GM12878 (cell line): ENCODE data around the gene PTGIS. TPM values are rescaled to one million over a fixed set of nuclear protein-coding genes. Genes with fewer than 3 reads are reported as not detected.

ENCODE experiments used
- ATAC-seq: fragments of 200-7000 bp; cut with Tn5 transposase; 3 replicates; pipeline ENCODE4 v1.9.1; 2020; ENCODE audit warnings: mild to moderate bottlenecking, moderate library complexity
- BruUV-seq: library from RNA; stranded (reverse); fragments of 400-500 nt; replicated peaks from 2 replicates; lab custom pipeline; 2021; lab: Mats Ljungman, UMichigan
- CTCF ChIA-PET: fragments of 300-600 bp; sonication (Branson Sonifier 250); formaldehyde crosslinking; extraction: SDS; loops from one replicate; lab custom pipeline; 2021; ENCODE audit warnings: inconsistent platforms; lab: Yijun Ruan, JAX
- POLR2A ChIA-PET: fragments of 350-600 bp; formaldehyde crosslinking; extraction: SDS; loops from one replicate; lab custom pipeline; 2021; ENCODE audit warnings: inconsistent platforms; lab: Charles Lee
- RAD21 ChIA-PET: fragments of 300-600 bp; sonication (Branson Sonifier 250); formaldehyde crosslinking; loops from one replicate; lab custom pipeline; 2023; ENCODE audit warnings: antibody characterized with exemption; ENCODE audit not compliant: unreplicated experiment; lab: Charles Lee
- SMC1A ChIA-PET: fragments of 300-600 bp; sonication (Branson Sonifier 250); formaldehyde crosslinking; loops from one replicate; lab custom pipeline; 2023; ENCODE audit not compliant: unreplicated experiment, uncharacterized antibody; lab: Charles Lee
- DNase-seq: peaks from one replicate; pipeline ENCODE4 v3.0.0-alpha.2; 2011; ENCODE audit warnings: low read depth, low spot score
- FAIRE-seq: peaks from 3 replicates; lab custom pipeline; 2011; peaks lifted over from hg19 to GRCh38; lab: Jason Lieb, UNC
- H2AFZ ChIP-seq: 2 replicates; pipeline ENCODE4 v1.6.0; 2011; ENCODE audit warnings: low read depth, low read length, control low read depth; ENCODE audit not compliant: control insufficient read depth
- H3K27ac ChIP-seq: 2 replicates; pipeline ENCODE4 v1.5.1; 2011; ENCODE audit warnings: control low read depth; ENCODE audit not compliant: control insufficient read depth, insufficient read depth
- H3K27me3 ChIP-seq, 2 experiments: replicated peaks in 1 of 2; 2 replicates each; pipeline versions ENCODE4 v1.6.0 to v1.6.1; 2011; ENCODE audit warnings: low read length in 1 of 2; ENCODE audit not compliant: control insufficient read depth in 2 of 2, insufficient read depth in 2 of 2
- H3K36me3 ChIP-seq, 2 experiments: 2 replicates each; pipeline ENCODE4 v1.5.1; 2011; ENCODE audit warnings: low read length in 1 of 2; ENCODE audit not compliant: control insufficient read depth in 2 of 2, insufficient read depth in 2 of 2
- H3K4me1 ChIP-seq: 2 replicates; pipeline ENCODE4 v1.6.1; 2011; ENCODE audit warnings: mild to moderate bottlenecking, low read length, moderate library complexity, mixed read lengths; ENCODE audit not compliant: control insufficient read depth, insufficient read depth
- H3K4me2 ChIP-seq: 2 replicates; pipeline ENCODE4 v1.6.0; 2011; ENCODE audit warnings: control low read depth; ENCODE audit not compliant: control insufficient read depth, insufficient read depth
- H3K4me3 ChIP-seq: fragments of 200-600 bp; sonication (generic); 2 replicates; pipeline ENCODE4 v1.5.1; 2016
- H3K79me2 ChIP-seq: 2 replicates; pipeline ENCODE4 v1.6.0; 2011; ENCODE audit warnings: low read length; ENCODE audit not compliant: control insufficient read depth, insufficient read depth
- H3K9ac ChIP-seq: 2 replicates; pipeline ENCODE4 v1.8.0; 2011; ENCODE audit warnings: low read length, control low read depth, mixed read lengths; ENCODE audit not compliant: control insufficient read depth, insufficient read depth
- H3K9me3 ChIP-seq: replicated peaks from 3 replicates; pipeline ENCODE4 v1.5.1; 2011; ENCODE audit warnings: mild to moderate bottlenecking, low read length; ENCODE audit not compliant: control insufficient read depth, insufficient read depth
- H4K20me1 ChIP-seq: 2 replicates; pipeline ENCODE4 v1.6.0; 2011; ENCODE audit not compliant: control insufficient read depth, insufficient read depth
- BACH1 ChIP-seq: fragments of 450-650 bp; IDR thresholded peaks from 2 replicates; pipeline ENCODE4 v1.6.1; 2017; ENCODE audit warnings: mild to moderate bottlenecking, borderline replicate concordance
- DPF2 ChIP-seq: fragments of 450-650 bp; IDR thresholded peaks from 2 replicates; pipeline ENCODE4 v1.6.1; 2017; ENCODE audit warnings: mild to moderate bottlenecking
- EP300 ChIP-seq, 2 experiments: fragments of 150-350 bp in 1 of 2; IDR thresholded peaks; 2 replicates each; pipeline ENCODE4 v1.6.1; 2011 to 2012; ENCODE audit warnings: low read depth in 2 of 2, low read length in 2 of 2, borderline replicate concordance in 1 of 2, improper control_type of control experiment in 1 of 2, inconsistent platforms in 1 of 2; ENCODE audit not compliant: control insufficient read depth in 1 of 2
- GABPA ChIP-seq: IDR thresholded peaks from 2 replicates; pipeline ENCODE4 v1.6.1; 2014; ENCODE audit warnings: antibody characterized with exemption, low read depth, mild to moderate bottlenecking, inconsistent platforms
- IRF3 ChIP-seq: fragments of 450-650 bp; IDR thresholded peaks from 2 replicates; pipeline ENCODE4 v1.6.1; 2014; ENCODE audit warnings: mild to moderate bottlenecking
- MAX ChIP-seq: IDR thresholded peaks from 2 replicates; pipeline ENCODE4 v1.6.1; 2012; ENCODE audit warnings: low read depth, low read length, improper control_type of control experiment
- MLLT1 ChIP-seq: fragments of 450-650 bp; IDR thresholded peaks from 2 replicates; pipeline ENCODE4 v1.6.1; 2016; ENCODE audit warnings: mild to moderate bottlenecking
- MYB ChIP-seq: fragments of 150-350 bp; IDR thresholded peaks from 2 replicates; pipeline ENCODE4 v1.6.1; 2014; ENCODE audit warnings: mild to moderate bottlenecking, low read depth, low read length, borderline replicate concordance
- NR2C2 ChIP-seq: IDR thresholded peaks from 2 replicates; pipeline ENCODE4 v1.6.1; 2011; ENCODE audit warnings: borderline replicate concordance, low read depth; ENCODE audit not compliant: control insufficient read depth, insufficient read length
- NRF1 ChIP-seq: conservative IDR thresholded peaks from 2 replicates; pipeline ENCODE4 v1.6.1; 2011; ENCODE audit warnings: mild to moderate bottlenecking, low read depth, low read length, improper control_type of control experiment
- RAD51 ChIP-seq: fragments of 450-650 bp; IDR thresholded peaks from 2 replicates; pipeline ENCODE4 v1.6.1; 2016; ENCODE audit warnings: moderate library complexity, mild to moderate bottlenecking, inconsistent platforms
- RB1 ChIP-seq: fragments of 450-650 bp; formaldehyde crosslinking; IDR thresholded peaks from 2 replicates; pipeline ENCODE4 v1.6.1; 2017; ENCODE audit warnings: mild to moderate bottlenecking, borderline replicate concordance
- RFX5 ChIP-seq: IDR thresholded peaks from 2 replicates; pipeline ENCODE4 v1.6.1; 2011; ENCODE audit warnings: low read depth, low read length, improper control_type of control experiment
- TARDBP ChIP-seq: IDR thresholded peaks from 2 replicates; pipeline ENCODE4 v1.6.1; 2016; ENCODE audit warnings: borderline replicate concordance
- TBL1XR1 ChIP-seq: IDR thresholded peaks from 2 replicates; pipeline ENCODE4 v1.6.1; 2012; ENCODE audit warnings: low read depth, low read length, improper control_type of control experiment
- ZNF24 ChIP-seq: fragments of 450-650 bp; IDR thresholded peaks from 2 replicates; pipeline ENCODE4 v1.6.1; 2017; ENCODE audit warnings: antibody characterized with exemption, mild to moderate bottlenecking
- ZNF384 ChIP-seq: IDR thresholded peaks from 2 replicates; pipeline ENCODE4 v1.6.1; 2012; ENCODE audit warnings: low read depth, mild to moderate bottlenecking, low read length, improper control_type of control experiment, borderline replicate concordance
- WGBS: methylation state at CpG from one replicate; pipeline ENCODE4 v1.1.6; 2016; ENCODE audit warnings: low lambda C conversion rate; ENCODE audit not compliant: insufficient replicate concordance, insufficient coverage; ENCODE audit errors: missing lambda C conversion rate; 5-methylcytosine and 5-hydroxymethylcytosine counted together
- in situ Hi-C: fragments of 300-500 bp; cut with MboI; formaldehyde crosslinking; loops from 9 replicates; pipeline ENCODE4 v1.14.3; 2018; ENCODE audit warnings: mixed read lengths
- intact Hi-C: fragments of 100-400 bp; cut with micrococcal nuclease; formaldehyde crosslinking; loops from one replicate; pipeline ENCODE4 v1.14.2; 2022; ENCODE audit not compliant: unreplicated experiment
- polyA plus RNA-seq, 11 experiments: library from polyadenylated mRNA; depleted of rRNA in 4 of 11; unstranded in 6 of 11; stranded (reverse) in 5 of 11; fragments of >200 nt; fragmentation: Nextera tagmentation in 4 of 11; fragmentation: Illumina TruSeq in 1 of 11; extraction: Ambion mirVana in 4 of 11; extraction: Trizol in 1 of 11; gene quantifications; 1 replicate in 1 of 11; 2 replicates in 10 of 11; pipeline versions ENCODE4 v1.2.1 to v1.2.3, GENCODE V29; 2011 to 2016; ENCODE audit warnings: inconsistent platforms in 2 of 11, missing spikeins in 2 of 11, low read depth in 1 of 11
- total RNA-seq, 4 experiments: library from RNA; depleted of rRNA in 3 of 4; stranded (reverse); fragments of >200 nt in 3 of 4; fragmentation: Illumina TruSeq in 1 of 4; extraction: Trizol in 1 of 4; gene quantifications; 2 replicates each; pipeline versions ENCODE4 v1.2.1 to v1.2.3, GENCODE V29; 2013 to 2021

The PTGIS gene
- total and polyA plus RNA-seq, 10 of the 15 experiments (the other 5 are each of a cell fraction or from before 2014, with no cell fraction given): 0.10 TPM; not detected in 9

GRCh38 chr20:49457444-49457843 lies 110.5 kb downstream of the PTGIS start:
- intact Hi-C loops (no loop called here), in situ Hi-C loops (no loop called here)
- H3K4me2 ChIP-seq: no peak overlapping the region
- CTCF ChIA-PET: no interaction called here
- H2AFZ ChIP-seq: no peak overlapping the region
- no peak overlapping the region for H3K27ac ChIP-seq
- BruUV-seq: no TSS peak
- ATAC-seq (no peak), DNase-seq (no peak), FAIRE-seq (no peak)
- 0% methylated on average over 1 of the region's 1 CpG for WGBS
- no peaks in the 10 kb centered on the region for H3K9me3 ChIP-seq
- RAD21 ChIA-PET: no interaction called here
- H3K36me3 ChIP-seq: no peaks in the 10 kb centered on the region
- H4K20me1 ChIP-seq: no peaks in the 10 kb centered on the region
- TF ChIP-seq ZNF24 (no peak), NRF1 (no peak), DPF2 (no peak), GABPA (no peak), NR2C2 (no peak), MYB (no peak), RB1 (no peak), ZNF384 (no peak), RAD51 (no peak), BACH1 (no peak), RFX5 (no peak), TBL1XR1 (no peak), MLLT1 (no peak), EP300 (IDR thresholded peaks at IDR 0.05; ENCODE audit: borderline replicate concordance in 1 of 2, control insufficient read depth in 1 of 2, low read depth in 2 of 2, low read length in 2 of 2) (no peak), IRF3 (no peak), MAX (no peak), TARDBP (no peak)
- POLR2A ChIA-PET: no interaction called here
- H3K79me2 ChIP-seq: no peaks in the 10 kb centered on the region
- H3K9ac ChIP-seq: no peak overlapping the region
- H3K4me1 ChIP-seq: no peaks in the 10 kb centered on the region
- SMC1A ChIA-PET: no interaction called here
- no peak overlapping the region for H3K4me3 ChIP-seq
- H3K27me3 ChIP-seq: peaks cover 3 to 5% of the 10 kb centered on the region in 2 experiments
